Erythroblast (primary cell): ENCODE measurements around the gene AKR1B15.

Source experiments
- GATA1 ChIP-seq: IDR thresholded peaks from 2 replicates; pipeline ENCODE4 v1.6.1; 2011; ENCODE audit warnings: low read depth, mild to moderate bottlenecking, control low read depth, low read length, moderate library complexity
- POLR2A ChIP-seq: IDR thresholded peaks from 2 replicates; pipeline ENCODE4 v1.6.1; 2011; ENCODE audit warnings: mild to moderate bottlenecking, low read length

GRCh38 chr7:134623193-134623592 lies 74.3 kb downstream of the AKR1B15 start:
- TF ChIP-seq POLR2A (no peak), GATA1 (no peak)
